OCI-M1 (cell line): ENCODE measurements around the gene USF3.

Source experiments
- DNase-seq: peaks from one replicate; lab custom pipeline; 2025; lab: John Stamatoyannopoulos, UW

The USF3 gene

GRCh38 chr3:113698213-113698742, 1.8 kb upstream of the USF3 start:
- DNase-seq, result no peak

DNA sequence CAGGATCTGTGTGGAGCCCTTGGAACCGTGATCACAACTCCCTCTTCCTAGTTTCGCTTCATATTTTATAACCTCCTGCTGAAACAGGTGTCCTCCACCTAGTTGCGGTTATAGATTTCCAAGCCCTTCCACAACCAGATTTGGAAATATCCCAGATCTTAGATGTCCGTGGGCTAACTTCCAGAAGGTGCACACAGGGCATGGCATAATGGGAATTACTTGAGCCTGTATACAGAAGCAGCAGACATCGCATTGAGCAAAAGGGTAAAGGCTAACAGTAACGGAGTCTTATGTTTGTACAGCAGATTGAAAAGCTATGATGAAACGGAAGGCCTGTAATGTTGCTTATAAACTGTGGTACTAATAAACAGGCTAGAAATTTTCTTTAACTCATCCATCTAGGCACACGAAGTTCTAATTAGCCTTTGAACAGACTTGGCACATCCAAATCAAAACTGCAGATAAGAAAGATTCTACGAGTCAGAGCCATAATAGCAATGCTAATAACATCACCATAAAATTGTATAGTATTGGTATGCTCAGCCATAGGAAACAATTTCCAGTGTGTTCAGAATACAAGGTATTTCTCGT, 1.2 kb upstream of the USF3 start:
- DNase-seq, result peak; percentile 50

DNA sequence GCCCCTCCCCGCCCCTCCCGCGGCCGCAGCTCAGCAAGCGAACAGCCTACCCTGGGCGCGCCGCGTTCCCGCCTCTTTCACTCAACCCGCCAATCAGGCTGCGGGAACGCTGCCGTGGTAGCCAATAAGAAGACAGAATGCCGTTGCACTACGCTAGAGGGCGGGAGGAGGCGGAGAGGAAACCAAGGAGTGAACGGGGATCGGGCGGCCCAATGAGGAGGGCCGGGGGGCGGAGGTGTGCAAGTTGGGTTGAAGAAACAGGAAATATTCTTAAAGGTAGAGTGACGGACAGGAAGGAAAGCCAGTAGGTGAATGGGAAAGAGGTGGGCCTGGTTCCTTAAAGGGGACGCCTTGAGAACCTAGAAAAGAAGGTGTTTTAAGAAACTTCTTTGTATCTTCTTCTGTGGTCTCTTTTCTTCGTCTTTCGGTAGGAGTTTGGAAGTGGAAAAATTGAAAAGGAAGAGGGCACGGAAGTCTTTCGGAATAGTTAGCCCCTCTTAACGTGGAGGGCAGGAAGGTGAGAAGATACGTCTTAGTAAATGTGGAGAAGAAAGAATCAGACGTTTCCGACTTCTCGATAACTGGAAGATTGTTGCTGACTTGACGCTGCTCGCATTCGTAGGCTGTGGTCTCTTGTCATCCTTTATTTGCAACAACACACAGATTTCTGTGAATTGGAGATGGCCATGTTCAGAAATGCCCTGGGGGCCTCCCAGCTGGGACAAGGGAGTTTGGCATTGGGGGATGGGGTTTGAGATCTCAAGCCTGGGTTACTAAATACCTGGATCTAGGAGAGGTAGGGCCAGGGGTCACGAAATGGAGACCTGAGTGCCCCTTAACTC, 437 bp upstream of the USF3 start:
- DNase-seq, result peak; percentile 99

DNA sequence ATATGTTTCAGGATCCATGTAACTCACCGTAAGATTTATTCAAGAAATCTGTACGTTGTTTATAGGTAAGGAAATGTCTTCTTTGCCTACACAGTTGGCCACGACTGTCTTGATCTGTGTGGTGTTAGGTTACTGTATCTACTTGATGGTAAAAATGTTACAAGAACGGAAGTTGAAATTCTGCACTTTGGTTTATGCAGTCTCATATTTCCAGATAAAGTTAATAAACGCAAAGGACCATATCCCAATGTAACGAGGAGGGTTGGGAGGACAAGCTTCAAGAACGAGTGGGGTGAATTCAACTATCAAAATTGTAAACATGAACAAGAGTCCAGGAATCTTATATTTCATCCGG, 1.0 kb downstream of the USF3 start:
- no peak for DNase-seq

- DNase-seq, result no peak
Observed at GRCh38 chr3:113690482-113690881, 6.0 kb downstream of the USF3 start.

DNA sequence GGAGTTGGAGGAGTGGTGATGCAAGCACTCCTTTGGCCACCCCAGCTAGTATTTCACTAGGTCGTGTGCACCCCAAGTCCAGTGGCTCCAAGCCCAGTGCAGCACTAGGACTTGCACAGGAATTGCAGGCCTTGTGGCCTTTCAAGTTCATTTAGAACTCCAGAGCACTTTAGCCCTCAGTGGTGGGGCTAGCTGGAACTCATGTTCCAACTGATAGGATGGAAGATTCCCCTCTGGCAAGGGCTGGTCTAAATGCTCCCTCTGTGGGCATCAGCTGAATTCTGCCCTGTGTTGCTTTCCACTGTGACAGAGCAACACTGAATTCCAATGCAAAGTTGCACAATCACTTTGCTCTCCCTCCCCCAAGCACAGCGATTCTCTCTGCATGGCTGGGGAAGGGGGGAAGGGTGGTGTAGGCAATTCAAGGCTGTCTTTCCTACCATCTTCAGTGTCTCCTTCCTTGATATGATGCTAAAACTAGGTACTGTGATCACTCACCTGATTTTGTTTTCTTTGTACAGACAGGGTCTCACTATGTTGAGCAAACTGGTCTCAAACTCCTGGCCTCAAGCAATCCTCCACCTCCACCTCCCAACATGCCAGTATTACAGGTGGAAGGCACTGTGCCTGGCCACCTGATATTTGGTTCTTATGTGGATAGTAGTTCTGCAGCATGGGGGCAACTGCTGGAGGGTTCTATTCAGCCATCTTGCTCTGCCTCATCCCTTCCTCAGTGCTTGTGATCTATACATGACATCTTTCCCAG, 10.3 kb downstream of the USF3 start:
- DNase-seq, result peak; percentile 2

- DNase-seq, result no peak
Observed at GRCh38 chr3:113685124-113685523, 11.3 kb downstream of the USF3 start.

GRCh38 chr3:113684271-113684819, 12.1 kb downstream of the USF3 start:
- peak; percentile 19 for DNase-seq

DNA sequence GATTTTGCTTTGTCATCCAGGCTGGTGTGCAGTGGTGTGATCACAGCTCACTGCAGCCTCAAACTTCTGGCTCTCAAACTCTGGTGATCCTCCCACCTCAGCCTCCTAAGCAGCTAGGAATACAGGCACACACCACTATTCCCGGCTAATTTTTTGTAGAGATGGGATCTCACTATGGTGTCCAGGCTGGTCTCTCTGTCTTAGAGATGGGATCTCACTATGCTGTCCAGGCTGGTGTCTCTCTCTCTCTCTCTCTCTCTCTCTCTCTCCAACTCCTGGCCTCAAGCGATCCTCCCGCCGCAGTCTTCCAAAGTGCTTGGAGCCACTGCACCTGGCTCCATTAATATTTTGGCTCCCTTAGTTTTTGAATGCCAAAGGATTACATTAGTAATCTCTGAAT, 17.7 kb downstream of the USF3 start:
- DNase-seq, result no peak

- no peak for DNase-seq
Observed at GRCh38 chr3:113677737-113678136, 18.7 kb downstream of the USF3 start.

- DNase-seq, result no peak
Observed at GRCh38 chr3:113676261-113676660, 20.2 kb downstream of the USF3 start.

DNA sequence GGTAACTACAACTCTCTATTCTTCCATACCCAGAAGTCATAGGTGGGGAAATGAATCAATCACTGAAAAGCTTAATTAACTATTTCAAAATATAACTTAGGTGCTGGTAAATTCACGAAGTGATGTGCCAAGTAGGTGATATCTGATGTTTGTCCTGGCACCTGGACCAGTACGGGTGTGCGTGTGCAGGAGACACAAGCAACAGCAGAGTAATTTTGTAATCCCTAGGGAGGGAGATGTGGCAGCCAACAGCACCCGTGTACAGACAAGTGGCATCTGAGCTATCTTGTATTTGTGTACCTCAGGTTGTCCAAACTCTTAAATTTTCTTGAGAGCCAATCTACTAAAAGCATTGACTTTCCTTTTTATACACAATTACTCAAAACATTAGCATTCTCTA, 22.8 kb downstream of the USF3 start:
- DNase-seq, result no peak

DNA sequence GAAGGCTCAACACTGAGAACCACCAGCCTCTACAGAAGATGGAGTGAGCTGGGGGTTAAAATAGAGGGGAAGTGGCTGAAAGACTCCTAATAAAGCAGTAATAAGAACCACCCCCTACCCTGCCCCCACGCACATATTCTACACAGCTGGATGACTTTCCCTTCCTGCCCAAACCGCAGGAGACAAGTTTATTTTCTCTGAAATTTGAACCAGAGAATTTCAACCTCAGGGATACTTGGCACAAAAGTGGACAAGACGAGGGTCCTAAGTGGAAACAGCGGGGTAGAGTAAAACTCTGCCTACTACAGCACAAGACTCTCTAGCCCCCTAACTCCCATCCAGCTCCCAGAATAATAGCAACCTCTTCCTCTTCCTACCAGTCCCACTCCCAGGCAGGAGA, 28.4 kb downstream of the USF3 start:
- no peak for DNase-seq

- DNase-seq, result no peak
Observed at GRCh38 chr3:113664523-113665094, 31.8 kb downstream of the USF3 start.

DNA sequence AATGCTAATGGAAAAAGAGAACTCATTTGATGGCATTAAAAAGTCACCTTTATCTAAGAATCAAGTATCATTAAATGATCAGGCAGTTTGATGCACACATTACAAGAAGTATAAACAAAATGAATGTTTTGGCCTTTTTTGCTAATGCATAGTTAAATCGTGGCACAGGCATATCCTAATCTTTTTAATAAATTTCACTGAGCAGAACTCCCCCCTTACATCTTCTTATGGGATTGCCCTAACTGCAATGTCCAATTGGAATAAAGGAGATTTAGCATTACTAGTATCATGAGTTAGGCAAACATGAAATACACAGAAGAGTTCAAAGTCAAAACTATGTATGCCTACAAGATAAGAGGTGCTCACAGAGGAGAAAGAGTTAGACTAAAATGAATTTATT, 32.7 kb downstream of the USF3 start:
- DNase-seq, result no peak

- no peak for DNase-seq
Observed at GRCh38 chr3:113663324-113663750, 33.1 kb downstream of the USF3 start.

- no peak for DNase-seq
Observed at GRCh38 chr3:113662824-113663223, 33.6 kb downstream of the USF3 start.

DNA sequence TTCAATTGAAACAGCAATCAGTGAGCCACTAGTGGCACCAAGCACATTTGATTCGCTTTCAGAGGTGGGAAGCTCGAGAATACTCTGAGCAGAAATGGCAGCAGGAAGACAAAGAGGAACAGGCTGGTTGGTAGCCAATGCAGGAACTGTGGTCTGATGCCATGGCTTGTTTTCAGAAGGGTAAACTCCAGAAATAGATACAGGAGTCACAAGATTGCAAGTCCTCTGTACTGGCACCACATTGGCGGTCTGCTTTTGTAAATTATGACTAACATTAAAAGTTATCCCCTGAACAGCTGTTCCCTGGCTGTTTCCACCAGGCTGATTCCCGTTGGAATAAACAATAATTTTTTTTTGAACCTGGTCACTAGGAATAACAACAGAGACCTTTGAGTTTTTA, 35.5 kb downstream of the USF3 start:
- no peak for DNase-seq

DNA sequence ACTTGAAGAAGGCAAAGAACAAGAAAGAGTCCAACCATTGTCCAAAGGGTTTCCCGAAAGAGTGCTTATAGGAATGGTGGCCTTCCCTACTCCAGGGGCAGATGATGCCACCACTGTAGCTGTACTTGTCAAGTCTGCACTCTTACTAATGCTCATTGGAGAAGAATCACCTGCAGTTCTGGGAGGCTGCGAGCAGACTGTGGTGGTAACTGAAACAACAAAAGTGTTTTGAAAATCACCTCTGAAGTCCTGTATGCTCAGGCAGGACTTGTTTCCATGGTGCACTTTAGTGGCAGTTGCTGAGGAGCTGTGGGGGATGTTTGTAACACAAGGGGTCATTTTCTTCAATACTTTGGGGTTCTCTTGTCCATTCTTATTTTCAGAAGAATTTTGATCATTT, 36.0 kb downstream of the USF3 start:
- DNase-seq, result no peak

- no peak for DNase-seq
Observed at GRCh38 chr3:113659996-113660395, 36.4 kb downstream of the USF3 start.

- no peak for DNase-seq
Observed at GRCh38 chr3:113659101-113659541, 37.3 kb downstream of the USF3 start.

- no peak for DNase-seq
Observed at GRCh38 chr3:113658107-113658506, 38.3 kb downstream of the USF3 start.
